GM18505 (cell line): ENCODE data around the gene KCTD14.
"Not testable (repeated sequence)": the region's sequence is repeated elsewhere in the genome, so short reads cannot be mapped to it uniquely, and the experiment has no call there.

Experiments
- ATAC-seq: cut with Tn5 transposase; IDR thresholded peaks from one replicate; pipeline ENCODE4 v1.9.1; 2021; ENCODE audit not compliant: unreplicated experiment
- POLR2A ChIP-seq: IDR thresholded peaks from 4 replicates; pipeline ENCODE4 v1.6.1; 2011; ENCODE audit warnings: borderline replicate concordance; ENCODE audit not compliant: insufficient read depth, insufficient read length; ENCODE audit errors: extremely low read depth

KCTD14 gene

DNA sequence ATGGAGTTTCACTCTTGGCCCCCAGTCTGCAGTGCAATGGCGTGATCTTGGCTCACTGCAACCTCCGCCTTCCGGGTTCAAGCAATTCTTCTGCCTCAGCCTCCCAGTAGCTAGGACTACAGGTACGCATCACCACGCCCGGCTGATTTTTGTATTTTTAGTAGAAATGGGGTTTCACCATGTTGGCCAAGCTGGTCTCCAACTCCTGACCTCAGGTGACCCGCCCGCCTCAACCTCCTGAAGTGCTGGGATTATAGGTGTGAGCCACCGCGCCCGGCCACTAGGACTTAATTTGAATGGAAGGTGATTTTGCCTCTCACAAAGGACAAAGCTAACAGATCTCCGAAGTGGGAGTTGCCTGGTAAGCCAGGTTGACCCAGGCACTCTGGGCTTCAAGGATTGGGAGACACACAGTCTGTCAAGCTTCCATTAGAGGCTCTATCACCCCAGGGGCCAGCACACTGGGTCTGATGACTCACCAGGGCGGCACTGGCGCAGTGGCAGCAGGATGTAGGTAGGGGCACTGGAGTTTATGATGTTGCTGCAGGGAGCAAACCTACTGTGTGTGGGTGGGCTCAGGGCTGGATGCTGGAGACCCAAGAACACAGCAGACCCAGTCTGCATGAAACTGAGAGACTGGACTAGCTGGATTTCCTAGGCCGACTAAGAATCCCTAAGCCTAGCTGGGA, 17.8 kb upstream of the KCTD14 start:
- ATAC-seq: no peak
- TF ChIP-seq POLR2A: no peak

DNA sequence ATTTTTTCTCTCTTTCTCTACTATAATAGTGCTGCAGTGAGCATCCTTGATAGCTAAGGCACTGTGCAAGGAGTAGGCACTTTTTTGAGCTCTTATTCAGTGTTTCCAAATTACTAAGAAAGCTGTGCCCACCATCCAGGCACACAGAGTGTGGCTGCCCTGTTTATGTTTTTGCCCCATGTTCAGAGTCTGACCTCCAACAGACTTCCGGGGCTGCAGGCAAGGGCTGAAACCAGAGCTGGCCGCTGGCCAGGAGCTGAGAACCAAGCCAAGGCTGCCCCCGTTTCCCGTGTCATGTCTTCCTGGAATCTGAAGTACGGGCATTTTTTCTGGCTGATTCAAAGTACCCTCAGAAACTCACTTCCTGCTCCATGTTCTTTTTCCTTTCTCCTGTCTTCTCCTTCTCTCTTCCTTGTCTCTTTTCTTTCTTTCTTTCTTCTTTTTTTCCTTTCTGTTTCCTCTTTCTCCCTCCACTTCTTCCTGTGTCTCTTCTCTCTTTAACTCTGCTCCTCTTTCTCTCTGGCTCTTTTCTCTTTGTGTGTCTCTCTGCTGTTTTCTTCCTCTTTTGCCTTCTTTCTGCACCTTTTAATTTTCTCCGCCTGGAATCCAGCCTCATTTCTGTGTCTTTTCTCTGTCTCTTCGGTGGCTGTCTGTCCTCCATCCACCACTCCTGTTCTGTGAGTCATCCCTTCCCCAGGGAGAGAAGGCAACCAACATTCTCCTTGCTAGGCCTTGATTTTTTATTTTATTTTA, 17.0 kb upstream of the KCTD14 start:
- peak; percentile 49 for TF ChIP-seq POLR2A
- ATAC-seq: peak; percentile 70

- ATAC-seq: no peak
- no peak for TF ChIP-seq POLR2A
These were observed 16.4 kb upstream of the KCTD14 start for GRCh38 chr11:78039391-78039918.

GRCh38 chr11:78038697-78039313, 15.7 kb upstream of the KCTD14 start:
- ATAC-seq: no peak
- TF ChIP-seq POLR2A: no peak

DNA sequence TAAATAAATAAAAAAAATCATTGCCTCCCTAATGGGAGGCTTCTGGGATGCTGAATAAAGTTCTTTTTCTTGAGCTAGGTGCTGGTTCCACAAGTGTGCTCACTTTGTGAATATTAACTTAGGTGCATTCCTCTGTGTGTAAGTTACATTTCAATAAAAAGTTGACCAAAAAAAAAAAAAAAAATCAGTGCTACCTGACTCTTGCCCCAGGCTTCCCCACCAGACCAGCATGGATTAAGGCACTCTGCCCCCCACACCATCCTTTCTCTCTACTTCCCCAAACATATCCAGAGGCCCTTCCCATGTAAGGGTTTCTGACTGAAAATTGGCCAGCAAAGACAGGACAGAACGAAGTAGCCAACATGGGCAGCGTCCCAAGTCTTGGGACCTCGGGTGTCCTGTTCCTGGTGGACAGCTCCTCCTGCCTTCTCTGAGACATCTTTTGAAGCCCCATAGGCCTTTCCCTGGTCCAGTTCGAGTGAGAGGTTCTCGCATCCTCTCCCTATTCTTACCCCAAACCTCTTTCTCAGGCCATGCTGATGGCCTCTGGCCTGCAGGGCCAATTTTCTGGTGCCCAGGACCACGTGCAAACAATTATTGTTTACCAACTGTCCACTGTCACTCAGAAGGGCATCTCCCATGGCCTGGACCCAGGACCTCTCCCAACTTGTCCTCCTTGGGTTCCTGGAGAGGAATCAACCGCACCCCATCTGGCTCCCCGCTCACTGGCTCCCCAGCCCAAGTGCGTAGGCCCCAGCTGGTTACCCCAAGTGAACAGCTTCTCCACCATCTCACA, 14.9 kb upstream of the KCTD14 start:
- no peak for ATAC-seq

DNA sequence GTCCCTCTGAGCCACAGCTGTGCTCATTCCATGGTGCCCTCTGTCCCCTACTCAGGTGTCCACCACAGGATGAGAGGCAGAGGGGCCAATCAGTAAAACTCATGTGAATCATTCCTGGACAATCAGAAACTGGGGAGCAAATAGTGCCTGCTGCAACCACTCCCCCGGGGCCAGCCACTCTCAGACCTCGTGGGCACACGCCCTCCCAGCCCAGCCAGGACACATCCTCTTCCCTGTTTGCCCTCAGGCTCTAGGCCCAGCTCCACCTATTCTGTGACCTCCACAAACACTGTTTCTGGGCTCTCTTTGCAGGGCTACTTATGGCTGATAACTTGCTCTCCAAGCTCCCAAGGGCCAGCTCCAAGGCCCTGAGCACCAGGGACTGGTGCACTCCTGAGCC, 14.0 kb upstream of the KCTD14 start:
- TF ChIP-seq POLR2A: no peak
- ATAC-seq: no peak

More for the DNA sequence above, 14.9 kb upstream of the KCTD14 start:
- no peak for TF ChIP-seq POLR2A

DNA sequence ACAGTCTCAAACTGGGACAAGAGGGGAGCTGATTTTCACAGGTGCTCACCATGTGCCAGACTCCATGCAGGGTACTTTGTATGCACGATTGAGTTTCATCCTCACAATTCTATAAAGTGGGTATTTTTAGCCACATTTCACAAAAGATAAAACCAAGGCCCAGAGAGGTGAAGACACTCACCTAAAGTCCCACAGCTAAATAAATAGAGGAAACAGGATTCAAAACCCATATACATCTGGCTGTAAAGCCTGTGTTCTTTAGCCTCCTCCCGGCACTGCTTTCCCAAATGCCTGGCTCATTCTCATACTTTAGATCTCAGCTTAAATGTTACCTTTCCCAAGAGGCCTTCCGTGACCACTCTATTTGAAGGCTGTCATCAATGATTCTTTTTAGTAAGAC, 13.2 kb upstream of the KCTD14 start:
- ATAC-seq: no peak

DNA sequence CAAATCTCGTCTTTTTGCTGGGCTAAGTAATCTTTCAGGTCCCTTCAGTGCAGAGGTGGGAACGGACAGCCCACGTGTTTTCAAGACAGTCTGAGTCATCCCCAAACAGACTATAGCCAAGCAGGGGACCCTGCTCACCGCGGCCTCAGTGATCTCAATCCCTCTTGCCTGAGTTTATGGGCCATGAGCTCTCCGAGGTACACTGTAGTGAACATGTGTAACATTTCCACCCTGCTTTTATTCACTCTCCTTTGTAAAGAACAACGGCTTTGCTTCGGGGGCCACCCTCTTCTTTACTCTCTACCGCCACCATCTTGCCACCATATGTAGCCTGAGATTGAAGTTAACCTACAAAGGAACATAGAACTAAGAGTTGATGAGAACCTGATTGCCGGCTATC, 11.5 kb upstream of the KCTD14 start:
- ATAC-seq: no peak
- TF ChIP-seq POLR2A: no peak

More for the DNA sequence above, 13.2 kb upstream of the KCTD14 start:
- TF ChIP-seq POLR2A: no peak

DNA sequence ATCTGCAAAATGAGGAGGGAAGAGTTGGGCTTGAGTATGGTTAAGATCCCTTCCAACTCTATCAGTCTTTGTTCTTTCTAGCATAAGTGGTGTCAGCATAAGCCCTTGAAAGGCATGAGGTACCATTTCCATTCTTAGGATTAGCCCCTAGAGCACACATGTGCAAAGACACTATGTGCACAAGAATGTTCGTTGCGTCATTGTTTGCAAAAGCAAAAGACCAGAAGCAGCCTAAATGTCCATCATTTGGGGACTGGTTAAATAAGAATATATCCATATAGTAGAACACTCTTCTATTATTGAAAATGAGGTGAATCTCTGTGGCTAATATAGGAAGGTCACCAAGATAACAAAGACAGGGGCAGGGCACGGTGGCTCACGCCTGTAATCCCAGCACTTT, 10.0 kb upstream of the KCTD14 start:
- TF ChIP-seq POLR2A: no peak
- no peak for ATAC-seq

- no peak for TF ChIP-seq POLR2A
- no peak for ATAC-seq
These were observed 9.0 kb upstream of the KCTD14 start for GRCh38 chr11:78032090-78032489.

- no peak for ATAC-seq
- TF ChIP-seq POLR2A: no peak
These were observed 8.6 kb upstream of the KCTD14 start for GRCh38 chr11:78031629-78032028.

GRCh38 chr11:78030429-78031325, 7.6 kb upstream of the KCTD14 start:
- no peak for TF ChIP-seq POLR2A
- no peak for ATAC-seq

- not testable (repeated sequence) for ATAC-seq
These were observed 5.3 kb upstream of the KCTD14 start for GRCh38 chr11:78028423-78028822.
